HEK293T (cell line): ENCODE measurements around the gene MRPL45.
A peak's percentile ranks its signal among the peaks of the same experiment; 100 is the strongest.
"Not testable (repeated sequence)": the region's sequence is repeated elsewhere in the genome, so short reads cannot be mapped to it uniquely, and the experiment has no call there.

Experiments used
- CTCF ChIA-PET: fragments of 350-600 bp; formaldehyde crosslinking; extraction: SDS; loops from one replicate; lab custom pipeline; 2021; ENCODE audit warnings: antibody characterized with exemption, inconsistent platforms; lab: Yijun Ruan, JAX
- POLR2A ChIA-PET: fragments of 350-600 bp; formaldehyde crosslinking; extraction: SDS; loops from one replicate; lab custom pipeline; 2020; ENCODE audit warnings: antibody characterized with exemption, inconsistent platforms; lab: Yijun Ruan, JAX
- DNase-seq: peaks from one replicate; pipeline ENCODE4 v3.0.0; 2012; ENCODE audit warnings: mixed read lengths; ENCODE audit errors: extremely low spot score

MRPL45 gene

GRCh38 chr17:38296834-38297517, at the start of gene MRPL45:
Gene MRPL45 (plus strand): TSS chr17:38297168. CDS start chr17:38297184, 16 bp downstream.
- CTCF ChIA-PET, POLR2A ChIA-PET: not testable (repeated sequence)

GRCh38 chr17:38253191-38253590, 43.8 kb upstream of the MRPL45 start:
- POLR2A ChIA-PET, result not testable (repeated sequence)

More at GRCh38 chr17:38296834-38297517, at the start of gene MRPL45:
- peak; percentile 80 for DNase-seq

GRCh38 chr17:38254357-38254756, 42.6 kb upstream of the MRPL45 start:
- POLR2A ChIA-PET, DNase-seq, CTCF ChIA-PET: not testable (repeated sequence)

More at GRCh38 chr17:38253191-38253590, 43.8 kb upstream of the MRPL45 start:
- CTCF ChIA-PET, DNase-seq: not testable (repeated sequence)

- peak; percentile 53 for DNase-seq
- POLR2A ChIA-PET, CTCF ChIA-PET: not testable (repeated sequence)
Measured at GRCh38 chr17:38257013-38257621, 39.9 kb upstream of the MRPL45 start.

- POLR2A ChIA-PET, DNase-seq, CTCF ChIA-PET: not testable (repeated sequence)
Measured at GRCh38 chr17:38265974-38266506, 30.9 kb upstream of the MRPL45 start.

- CTCF ChIA-PET, DNase-seq, POLR2A ChIA-PET: not testable (repeated sequence)
Measured at GRCh38 chr17:38266571-38266970, 30.4 kb upstream of the MRPL45 start.

GRCh38 chr17:38268138-38268537, 28.8 kb upstream of the MRPL45 start:
- DNase-seq, POLR2A ChIA-PET, CTCF ChIA-PET: not testable (repeated sequence)

- POLR2A ChIA-PET, DNase-seq, CTCF ChIA-PET: not testable (repeated sequence)
Measured at GRCh38 chr17:38269045-38269444, 27.9 kb upstream of the MRPL45 start.

- DNase-seq, POLR2A ChIA-PET, CTCF ChIA-PET: not testable (repeated sequence)
Measured at GRCh38 chr17:38269552-38269951, 27.4 kb upstream of the MRPL45 start.

- CTCF ChIA-PET, DNase-seq, POLR2A ChIA-PET: not testable (repeated sequence)
Measured at GRCh38 chr17:38285994-38286393, 11.0 kb upstream of the MRPL45 start.

- POLR2A ChIA-PET, DNase-seq, CTCF ChIA-PET: not testable (repeated sequence)
Measured at GRCh38 chr17:38286501-38287091, 10.4 kb upstream of the MRPL45 start.

- POLR2A ChIA-PET, result interaction anchor here (0.6 kb wide), 1 partner anchor 11 kb away, joined by 3 read pairs; no protein-coding TSS in a partner anchor
- CTCF ChIA-PET, result not testable (repeated sequence)
- peak; percentile 4 for DNase-seq
Measured at GRCh38 chr17:38288217-38288827, 8.6 kb upstream of the MRPL45 start.

GRCh38 chr17:38289760-38290159, 7.2 kb upstream of the MRPL45 start:
- CTCF ChIA-PET, POLR2A ChIA-PET, DNase-seq: not testable (repeated sequence)

- CTCF ChIA-PET, POLR2A ChIA-PET: not testable (repeated sequence)
Measured at GRCh38 chr17:38295602-38296365, 1.2 kb upstream of the MRPL45 start.

More at GRCh38 chr17:38295602-38296365, 1.2 kb upstream of the MRPL45 start:
- DNase-seq, result not testable (repeated sequence)
